Activated T-cell treated with anti-CD3 and anti-CD28 coated beads, Interleukin-2, amount 50 U/mL, for 4 hours (primary cell): Measurements from ENCODE around the gene PSMD12. TPM values are rescaled to one million over a fixed set of nuclear protein-coding genes. Genes with fewer than 3 reads are reported as not detected.
"Not testable (repeated sequence)": the region's sequence is repeated elsewhere in the genome, so short reads cannot be mapped to it uniquely, and the experiment has no call there.

ENCODE experiments used
- ATAC-seq, 2 donors: fragments of 200-7000 bp; cut with Tn5 transposase; one replicate each; pipeline ENCODE4 v1.10.0; 2021
- DNase-seq: peaks from one replicate; pipeline ENCODE4 v3.0.0-alpha.2; 2020
- H3K27me3 Mint-ChIP-seq: one replicate; pipeline ENCODE4 v1.8.0; 2021; ENCODE audit warnings: low read depth, mixed read lengths
- H3K36me3 Mint-ChIP-seq: one replicate; pipeline ENCODE4 v1.8.0; 2022; ENCODE audit warnings: mixed read lengths; ENCODE audit not compliant: insufficient read depth
- H3K4me1 Mint-ChIP-seq: one replicate; pipeline ENCODE4 v1.8.0; 2021; ENCODE audit warnings: low read depth, mixed read lengths
- H3K4me3 Mint-ChIP-seq: one replicate; pipeline ENCODE4 v1.8.0; 2021; ENCODE audit warnings: mild to moderate bottlenecking, moderate library complexity, mixed read lengths
- H3K9me3 Mint-ChIP-seq: one replicate; pipeline ENCODE4 v1.8.0; 2021; ENCODE audit warnings: mixed read lengths
- total RNA-seq, 3 donors: library from RNA; stranded (reverse); gene quantifications; one replicate each; pipeline ENCODE4 v1.2.1, GENCODE V29; 2021

Gene PSMD12
- total RNA-seq, 3 donors from 2014 or later = 127 to 142 (median 139) TPM

DNA sequence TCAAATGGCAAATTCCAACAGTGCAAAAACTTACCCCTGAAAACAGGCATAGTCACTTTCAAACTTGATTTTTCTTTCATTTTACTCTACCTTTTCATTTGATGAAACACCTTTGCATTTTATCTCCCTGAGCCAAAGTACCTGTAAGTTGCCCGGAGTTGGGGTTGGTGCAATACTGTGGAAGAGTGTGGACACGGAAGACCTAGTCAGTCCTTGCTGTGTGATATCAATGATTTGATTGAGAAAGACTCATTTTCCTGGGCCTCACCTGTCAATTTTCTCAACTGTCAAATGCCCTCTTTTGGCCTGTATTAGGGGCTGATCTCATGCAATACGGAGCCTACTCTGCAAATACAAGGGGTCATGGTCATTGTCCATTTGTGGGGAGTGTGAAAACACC, 33.3 kb upstream of the PSMD12 start:
- H3K4me3 Mint-ChIP-seq = peak overlapping the region; percentile 63
- no peaks in the 10 kb centered on the region for H3K27me3 Mint-ChIP-seq
- ATAC-seq = no peak
- peaks cover 11% of the 10 kb centered on the region for H3K36me3 Mint-ChIP-seq
- H3K4me1 Mint-ChIP-seq = peaks cover 72% of the 10 kb centered on the region
- DNase-seq = no peak
- peaks cover 5% of the 10 kb centered on the region for H3K9me3 Mint-ChIP-seq

DNA sequence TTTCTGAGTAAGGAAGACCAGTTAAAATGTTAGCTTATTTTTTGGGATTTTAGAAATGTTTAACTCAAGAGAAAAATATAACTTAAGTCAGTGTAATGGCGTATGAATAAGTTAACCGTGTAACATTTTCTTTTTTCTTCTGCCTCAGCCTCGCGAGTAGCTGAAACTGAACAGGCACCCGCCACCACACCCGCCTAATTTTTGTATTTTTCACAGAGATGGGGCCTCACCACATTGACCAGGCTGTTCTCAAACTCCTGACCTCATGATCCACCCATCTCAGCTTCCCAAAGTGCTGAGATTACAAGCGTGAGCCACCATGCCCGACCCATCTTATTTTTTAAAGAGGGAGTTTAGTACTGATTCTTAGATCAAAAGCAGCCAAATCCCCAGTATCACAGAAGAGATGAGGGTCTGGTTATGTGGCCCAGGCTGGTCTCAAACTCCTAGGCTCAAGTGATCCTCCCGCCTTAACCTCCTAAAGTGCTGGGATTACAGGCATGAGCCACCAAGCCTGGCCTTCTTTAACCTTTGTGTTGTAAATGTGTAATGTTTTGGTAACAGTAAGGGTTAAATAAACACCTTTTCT, 27.5 kb upstream of the PSMD12 start:
- no peaks in the 10 kb centered on the region for H3K27me3 Mint-ChIP-seq
- ATAC-seq (no peak), DNase-seq (no peak)
- peaks cover 10% of the 10 kb centered on the region for H3K36me3 Mint-ChIP-seq
- H3K4me1 Mint-ChIP-seq = peaks cover 70% of the 10 kb centered on the region
- H3K4me3 Mint-ChIP-seq = no peak overlapping the region
- H3K9me3 Mint-ChIP-seq = peaks cover 5% of the 10 kb centered on the region

GRCh38 chr17:67392111-67392510, 25.7 kb upstream of the PSMD12 start:
- Mint-ChIP-seq H3K36me3 (peaks cover 2% of the 10 kb centered on the region), H3K9me3 (no peaks in the 10 kb centered on the region), H3K27me3 (no peaks in the 10 kb centered on the region), H3K4me3 (peak overlapping the region; percentile 40), H3K4me1 (peaks cover 71% of the 10 kb centered on the region)
- ATAC-seq (no peak), DNase-seq (no peak)

DNA sequence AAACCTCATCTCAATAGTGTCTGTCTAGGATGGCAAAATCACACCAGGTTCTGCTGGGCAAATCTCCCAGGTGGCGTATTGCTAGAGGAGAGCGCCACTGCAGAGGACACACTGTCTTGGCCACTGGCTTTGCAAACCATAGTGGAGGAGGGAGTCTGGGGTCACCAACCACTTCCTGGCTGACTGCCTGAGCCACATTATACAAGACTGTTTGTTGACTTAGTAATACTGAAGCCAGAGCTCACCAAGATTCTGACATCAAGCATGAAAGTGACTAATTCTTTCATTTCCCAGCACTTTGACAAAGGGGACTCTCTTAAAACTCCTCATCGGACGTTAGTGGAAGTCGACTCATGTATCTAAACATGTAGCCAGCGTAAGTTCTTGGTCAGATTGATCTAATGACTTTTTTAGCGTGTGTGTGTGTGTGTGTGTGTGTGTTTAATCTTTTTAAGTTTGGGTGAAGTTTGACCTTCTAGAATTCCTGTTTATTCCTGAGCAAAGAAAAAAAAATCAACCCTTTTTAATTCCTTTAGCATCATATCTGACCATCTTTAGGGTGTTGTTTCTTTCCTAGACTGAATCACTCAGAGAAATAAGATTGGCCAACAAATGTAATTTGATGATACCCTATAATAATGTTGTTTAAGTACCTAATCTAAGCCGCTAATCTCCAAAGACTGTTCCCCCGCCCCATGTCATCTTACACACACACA, 24.4 kb upstream of the PSMD12 start:
- H3K36me3 Mint-ChIP-seq = peaks cover 3% of the 10 kb centered on the region
- peaks cover 80% of the 10 kb centered on the region for H3K4me1 Mint-ChIP-seq
- DNase-seq = peak; percentile 39
- no peaks in the 10 kb centered on the region for H3K9me3 Mint-ChIP-seq
- no peaks in the 10 kb centered on the region for H3K27me3 Mint-ChIP-seq
- peak; percentile 95 for ATAC-seq
- H3K4me3 Mint-ChIP-seq = peak overlapping the region; percentile 75

- Mint-ChIP-seq H3K4me3 (peak overlapping the region; percentile 75), H3K4me1 (peaks cover 78% of the 10 kb centered on the region), H3K36me3 (peaks cover 5% of the 10 kb centered on the region), H3K9me3 (no peaks in the 10 kb centered on the region), H3K27me3 (no peaks in the 10 kb centered on the region)
- ATAC-seq (no peak), DNase-seq (no peak)
Observed at GRCh38 chr17:67390006-67390645, 23.7 kb upstream of the PSMD12 start.

DNA sequence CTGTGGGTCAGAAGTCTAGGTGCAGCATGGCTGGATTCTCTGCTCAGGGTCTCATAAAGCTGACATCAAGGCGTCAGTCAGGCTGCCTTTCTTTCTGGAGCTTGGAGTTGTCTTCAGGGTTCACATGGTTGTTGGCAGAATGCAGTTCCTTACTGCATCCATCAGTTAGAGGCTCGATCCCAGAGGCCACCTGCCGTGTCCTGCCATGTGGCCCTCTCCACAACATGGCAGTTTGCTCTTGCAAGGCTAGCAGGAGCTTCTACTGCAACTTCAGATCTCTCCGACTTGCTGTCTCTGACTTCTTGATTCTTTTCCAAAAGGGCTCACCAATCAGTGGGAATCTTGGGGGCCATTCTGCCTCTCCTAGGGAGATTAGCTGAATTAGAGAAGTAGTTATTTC, 22.6 kb upstream of the PSMD12 start:
- H3K27me3 Mint-ChIP-seq = no peaks in the 10 kb centered on the region
- no peak overlapping the region for H3K4me3 Mint-ChIP-seq

DNA sequence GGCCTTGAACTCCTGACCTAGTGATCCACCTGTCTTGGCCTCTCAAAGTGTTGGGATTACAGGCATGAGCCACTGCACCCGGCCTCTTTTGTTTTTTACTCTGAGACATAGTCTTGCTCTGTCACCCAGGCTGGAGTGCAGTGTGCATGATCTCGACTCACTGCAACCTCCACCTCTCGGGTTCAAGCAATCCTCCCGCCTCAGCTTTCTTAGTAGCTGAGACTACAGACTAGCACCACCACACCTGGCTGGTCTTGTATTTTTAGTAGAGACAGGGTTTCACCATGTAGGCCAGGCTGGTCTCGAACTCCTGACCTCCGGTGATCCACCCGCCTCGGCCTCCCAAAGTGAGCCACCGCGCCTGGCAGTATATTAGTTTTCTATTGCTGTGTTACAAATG, 22.2 kb upstream of the PSMD12 start:
- ATAC-seq, H3K27me3 Mint-ChIP-seq, H3K9me3 Mint-ChIP-seq, DNase-seq, H3K4me3 Mint-ChIP-seq, H3K36me3 Mint-ChIP-seq: not testable (repeated sequence)
- peaks cover 80% of the 10 kb centered on the region for H3K4me1 Mint-ChIP-seq

More for the DNA sequence above, 22.6 kb upstream of the PSMD12 start:
- ATAC-seq (no peak), DNase-seq (no peak)
- Mint-ChIP-seq H3K9me3 (no peaks in the 10 kb centered on the region), H3K36me3 (peaks cover 5% of the 10 kb centered on the region), H3K4me1 (peaks cover 78% of the 10 kb centered on the region)

GRCh38 chr17:67386965-67387551, 20.7 kb upstream of the PSMD12 start:
- Mint-ChIP-seq H3K36me3 (peaks cover 5% of the 10 kb centered on the region), H3K9me3 (no peaks in the 10 kb centered on the region), H3K4me3 (no peak overlapping the region), H3K27me3 (no peaks in the 10 kb centered on the region), H3K4me1 (peaks cover 77% of the 10 kb centered on the region)
- DNase-seq = peak; percentile 67
- no peak for ATAC-seq

DNA sequence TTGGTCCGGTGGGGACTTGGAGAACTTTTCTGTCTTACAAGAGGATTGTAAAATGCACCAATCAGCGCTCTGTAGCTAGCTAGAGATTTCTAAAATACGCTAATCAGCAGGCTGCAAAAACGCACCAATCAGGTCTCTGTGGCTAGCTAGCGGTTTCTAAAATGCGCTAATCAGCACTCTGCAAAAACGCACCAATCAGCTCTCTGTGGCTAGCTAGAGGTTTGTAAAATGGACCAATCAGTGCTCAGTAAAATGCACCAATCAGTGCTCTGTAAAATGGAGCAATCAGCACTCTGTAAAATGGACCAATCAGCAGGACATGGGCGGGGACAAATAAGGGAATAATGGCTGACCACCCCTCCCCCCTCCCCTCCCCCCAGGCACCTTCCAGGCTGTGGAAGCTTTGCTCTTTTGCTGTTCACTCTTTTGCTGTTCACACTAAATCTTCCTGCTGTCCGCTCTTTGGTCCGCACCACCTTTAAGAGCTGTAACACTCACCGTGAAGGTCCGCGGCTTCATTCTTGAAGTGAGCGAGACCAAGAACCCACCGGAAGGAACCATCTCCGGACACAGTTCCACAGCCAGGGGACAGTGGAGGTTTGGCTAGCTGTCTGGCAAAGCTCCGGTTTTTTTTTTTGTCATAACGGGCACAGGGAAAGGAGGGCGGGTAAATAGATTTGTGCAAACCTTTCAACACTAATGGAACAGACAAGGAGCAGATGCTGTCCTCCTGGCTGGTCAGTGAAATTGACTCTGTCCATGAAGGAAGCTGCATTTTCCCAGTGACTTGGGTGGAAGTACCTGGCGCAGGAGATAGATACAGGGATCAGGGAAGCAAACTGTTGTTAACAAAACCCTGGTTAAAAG, 19.0 kb upstream of the PSMD12 start:
- Mint-ChIP-seq H3K4me3 (no peak overlapping the region), H3K36me3 (peaks cover 4% of the 10 kb centered on the region), H3K9me3 (no peaks in the 10 kb centered on the region), H3K27me3 (no peaks in the 10 kb centered on the region), H3K4me1 (peaks cover 70% of the 10 kb centered on the region)
- ATAC-seq (no peak), DNase-seq (no peak)

DNA sequence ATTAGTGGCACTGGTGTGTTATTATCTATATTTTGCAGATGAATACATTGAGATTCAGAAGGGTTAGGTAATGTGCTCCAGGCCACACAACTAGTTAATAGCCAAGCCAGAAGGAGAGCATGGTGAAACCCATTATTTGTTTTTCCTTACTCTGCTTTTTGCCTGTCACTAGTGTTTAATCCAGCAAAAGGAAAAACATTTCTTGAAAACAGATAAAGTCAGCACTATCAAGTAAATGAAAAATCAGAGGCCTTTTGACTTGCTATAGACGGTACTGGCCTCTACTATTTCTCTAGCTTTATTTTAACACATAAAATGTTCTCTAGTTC, 15.5 kb upstream of the PSMD12 start:
- Mint-ChIP-seq H3K27me3 (no peaks in the 10 kb centered on the region), H3K36me3 (peaks cover 4% of the 10 kb centered on the region), H3K9me3 (no peaks in the 10 kb centered on the region), H3K4me3 (peak overlapping the region; percentile 33), H3K4me1 (peaks cover 53% of the 10 kb centered on the region)
- ATAC-seq (no peak), DNase-seq (no peak)

DNA sequence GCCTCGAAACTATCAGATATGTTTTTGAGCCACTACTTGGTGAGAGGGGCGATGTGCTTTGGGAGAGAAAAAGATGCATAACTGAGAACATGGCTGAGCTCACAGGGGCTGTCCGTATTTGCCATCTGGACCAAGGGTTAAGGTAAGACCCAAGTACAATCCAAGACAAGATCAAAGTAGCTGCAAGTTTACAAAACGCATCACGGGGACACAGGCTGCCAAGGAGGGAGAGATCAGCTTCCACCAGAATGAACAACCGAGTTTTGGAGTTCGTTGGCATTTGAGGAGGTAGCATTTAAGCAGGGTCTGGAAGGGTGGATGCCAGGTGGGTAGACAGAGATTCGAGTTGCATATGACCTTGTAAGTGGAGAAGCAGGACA, 12.9 kb upstream of the PSMD12 start:
- ATAC-seq (no peak), DNase-seq (no peak)
- H3K4me3 Mint-ChIP-seq = peak overlapping the region; percentile 84
- no peaks in the 10 kb centered on the region for H3K27me3 Mint-ChIP-seq
- peaks cover 2% of the 10 kb centered on the region for H3K36me3 Mint-ChIP-seq
- no peaks in the 10 kb centered on the region for H3K9me3 Mint-ChIP-seq
- peaks cover 54% of the 10 kb centered on the region for H3K4me1 Mint-ChIP-seq

- no peaks in the 10 kb centered on the region for H3K9me3 Mint-ChIP-seq
- DNase-seq (peak; percentile 79), ATAC-seq (peak; percentile 27 to 39)
- H3K4me1 Mint-ChIP-seq = peaks cover 51% of the 10 kb centered on the region
- H3K36me3 Mint-ChIP-seq = peaks cover 2% of the 10 kb centered on the region
- peak overlapping the region; percentile 84 for H3K4me3 Mint-ChIP-seq
- H3K27me3 Mint-ChIP-seq = no peaks in the 10 kb centered on the region
Observed at GRCh38 chr17:67378454-67379250, 12.3 kb upstream of the PSMD12 start.
